Measurements from ENCODE around the gene PRRT1B.
A peak's percentile ranks its signal among the peaks of the same experiment; 100 is the strongest.

The PRRT1B gene

DNA sequence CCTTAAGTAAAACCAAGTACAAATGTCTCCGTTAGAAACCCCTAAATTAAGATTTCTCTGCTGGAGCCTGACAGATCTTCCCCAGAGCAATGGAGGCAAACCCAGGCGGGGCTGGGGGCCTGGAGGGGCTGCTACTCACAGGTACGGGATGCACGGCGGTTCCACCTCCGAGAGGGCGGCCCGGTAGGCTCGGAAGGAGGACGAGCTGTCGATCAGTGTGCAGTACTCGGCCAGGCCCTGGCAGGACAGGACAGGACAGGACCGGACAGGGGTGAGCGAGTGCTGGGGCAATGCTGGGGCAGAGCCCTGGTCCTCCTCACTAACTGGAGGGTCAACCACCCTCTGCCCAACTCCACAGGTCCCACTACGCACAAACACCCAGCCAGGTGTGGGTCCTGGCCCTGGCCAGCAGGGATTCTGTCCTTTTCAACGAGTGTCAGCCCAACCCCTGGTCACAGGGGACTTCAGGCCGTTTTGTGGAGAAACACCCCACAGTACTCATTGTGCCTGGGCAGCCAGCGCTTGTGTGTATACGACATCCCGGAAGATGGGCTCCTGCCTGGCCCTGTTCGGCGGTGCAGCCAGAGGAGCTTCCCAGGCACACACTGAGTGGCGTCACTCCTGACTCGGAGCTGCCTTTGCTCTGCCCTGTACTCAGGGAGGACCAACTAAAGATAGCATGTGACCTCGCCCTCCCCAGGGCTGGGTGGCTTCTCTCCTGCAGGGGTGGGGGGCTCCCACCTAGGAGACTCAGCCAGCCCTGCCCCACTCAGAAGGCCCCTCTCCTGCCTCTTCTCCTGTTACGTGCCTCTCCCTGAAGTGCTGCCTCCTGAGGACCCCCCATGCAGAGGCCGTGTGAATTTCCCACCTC, 37.4 kb downstream of the PRRT1B start:
- DNase-seq = no peak

DNA sequence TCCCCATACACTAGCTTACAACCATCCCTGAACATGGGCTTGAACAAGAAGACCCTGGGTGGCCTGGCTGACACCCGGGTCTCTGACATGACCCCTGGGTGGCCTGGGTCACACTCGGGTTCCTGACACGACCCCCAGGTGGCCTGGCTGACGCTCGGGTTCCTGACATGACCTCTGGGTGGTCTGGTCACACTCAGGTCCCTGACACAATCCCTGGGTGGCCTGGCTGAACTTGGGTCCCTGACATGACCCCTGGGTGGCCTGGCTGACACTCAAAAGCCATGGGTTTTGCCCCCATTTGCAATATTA, 38.0 kb downstream of the PRRT1B start:
- DNase-seq = no peak

DNA sequence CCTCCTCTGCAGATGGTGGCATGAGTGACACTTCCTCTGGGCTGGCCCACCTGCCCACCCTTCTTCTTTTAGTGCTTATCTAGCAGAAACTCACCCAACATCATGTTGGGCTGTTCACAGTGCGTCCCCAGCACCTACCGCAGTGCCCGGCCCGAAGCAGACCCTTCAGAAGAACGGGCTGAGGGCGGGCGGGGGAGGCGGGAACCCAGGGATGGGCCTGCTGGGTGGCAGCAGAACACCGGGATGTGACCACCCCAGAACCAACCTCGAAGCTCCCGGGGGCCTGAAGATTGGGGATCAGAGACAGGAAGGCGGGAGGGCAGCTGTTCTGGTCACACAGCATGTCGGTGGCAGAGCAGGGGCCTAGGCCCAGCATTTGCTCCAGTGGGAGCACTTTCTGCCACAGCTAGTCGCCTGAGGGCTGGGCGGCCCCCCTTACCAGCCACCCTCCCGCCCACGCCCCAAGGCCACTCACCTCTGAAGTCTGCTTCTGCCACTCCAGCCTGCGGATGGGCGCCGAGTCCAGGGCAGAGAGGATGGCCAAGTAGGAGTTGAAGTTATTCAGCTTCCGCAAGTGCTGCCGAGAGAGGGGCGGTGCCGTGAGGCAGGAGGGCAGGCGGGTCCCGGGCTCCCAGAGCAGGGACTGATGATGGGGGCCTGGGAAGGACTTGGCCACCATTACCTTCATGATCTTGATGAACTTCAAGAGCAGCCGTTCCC, 38.7 kb downstream of the PRRT1B start:
- no peak for DNase-seq

DNA sequence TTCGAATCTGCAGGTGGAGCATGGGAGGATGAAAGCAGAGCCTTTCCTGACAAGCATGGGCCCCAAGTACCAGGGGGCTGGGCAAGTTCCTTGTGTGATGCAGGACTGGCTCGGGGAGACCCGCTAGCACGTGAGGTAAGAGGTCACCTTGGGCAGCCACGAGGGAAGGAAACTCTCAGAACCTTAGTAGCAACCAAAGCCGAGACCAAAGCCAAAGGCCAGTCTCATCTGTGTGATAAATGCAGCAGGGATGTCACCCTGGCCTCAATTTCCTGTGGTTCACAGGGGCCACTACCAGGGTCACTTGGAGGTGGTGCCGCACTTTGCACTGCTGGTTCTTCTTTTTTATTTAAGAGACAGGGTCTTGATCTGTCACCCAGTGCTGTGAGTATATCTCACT, 39.5 kb downstream of the PRRT1B start:
- DNase-seq = no peak

DNA sequence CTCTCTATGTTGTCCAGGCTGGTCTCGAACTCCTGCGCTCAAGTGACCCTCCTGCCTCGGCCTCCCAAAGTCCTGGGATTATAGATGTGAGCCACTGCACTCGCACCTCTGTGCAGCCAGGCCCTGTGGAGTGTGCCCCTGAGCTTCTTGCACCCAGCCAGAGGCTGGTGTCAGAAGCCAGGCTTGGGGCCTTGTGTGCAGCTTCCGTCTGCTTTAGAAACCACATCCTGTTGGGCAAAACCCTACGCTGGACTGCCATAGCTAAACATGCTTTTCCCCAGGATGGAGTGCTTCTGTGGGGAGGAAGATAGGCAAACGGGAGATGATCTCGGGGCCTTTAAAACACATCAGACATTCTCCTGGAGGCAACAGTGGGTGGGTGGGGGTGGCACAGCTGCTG, 40.1 kb downstream of the PRRT1B start:
- DNase-seq = peak; percentile 38

DNA sequence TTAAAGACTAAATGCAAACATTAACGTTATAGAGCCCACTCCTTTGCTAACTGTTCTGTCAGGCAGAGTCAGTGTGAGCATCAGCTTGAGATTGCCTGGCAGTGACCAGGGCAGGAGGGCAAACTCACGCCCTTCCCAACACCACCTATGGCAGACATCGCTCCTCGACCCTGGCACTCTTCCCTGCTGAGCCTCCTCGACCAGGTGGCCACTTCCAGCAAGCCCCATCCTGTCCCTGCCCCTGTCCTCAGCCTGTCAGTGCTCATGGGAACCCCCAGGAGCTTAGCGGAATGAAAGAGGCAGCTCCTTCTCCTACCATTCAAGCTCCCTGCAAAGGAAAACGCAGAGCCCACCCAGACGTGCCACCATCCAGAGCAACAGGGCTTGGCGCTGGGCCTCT, 42.0 kb downstream of the PRRT1B start:
- DNase-seq = no peak

DNA sequence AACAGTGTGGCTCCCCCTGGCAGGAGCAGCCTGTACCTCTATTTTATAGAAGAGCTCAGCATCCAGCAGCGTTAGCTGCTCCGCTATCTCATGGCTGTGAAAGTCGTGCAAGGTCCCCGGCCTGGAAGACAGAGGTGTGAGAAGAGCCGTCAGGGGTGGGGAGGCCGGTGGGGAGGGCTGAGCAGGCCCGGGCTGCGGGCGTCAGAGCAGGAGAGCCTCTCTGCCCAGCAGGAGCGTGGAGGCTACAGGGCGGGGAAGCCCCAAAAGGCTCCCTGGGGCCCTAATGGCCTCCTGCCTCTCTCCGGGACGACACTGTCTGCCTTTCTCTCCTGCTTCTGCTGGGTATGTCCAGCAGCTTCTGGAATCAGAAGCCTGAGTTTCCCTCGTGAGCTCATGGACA, 42.6 kb downstream of the PRRT1B start:
- no peak for DNase-seq

DNA sequence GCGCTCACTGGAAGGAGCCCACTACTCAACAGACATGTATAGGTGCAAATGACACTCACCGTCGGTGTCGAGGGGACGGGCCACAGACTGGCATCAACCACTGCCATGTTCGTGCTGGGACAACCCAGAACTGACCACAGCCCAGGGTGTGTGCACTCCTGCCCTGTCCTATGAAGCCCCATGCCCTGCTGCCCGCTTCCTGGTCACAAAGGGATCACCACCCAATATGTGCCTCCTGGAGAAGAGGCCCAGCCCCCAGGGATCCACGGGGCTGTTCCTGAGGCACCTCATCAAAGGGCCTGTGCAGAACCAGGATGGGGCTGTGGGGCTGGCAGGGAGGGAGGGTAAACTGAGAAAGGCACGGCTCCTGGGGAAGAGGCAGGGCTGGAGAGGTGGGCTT, 43.1 kb downstream of the PRRT1B start:
- DNase-seq = no peak

DNA sequence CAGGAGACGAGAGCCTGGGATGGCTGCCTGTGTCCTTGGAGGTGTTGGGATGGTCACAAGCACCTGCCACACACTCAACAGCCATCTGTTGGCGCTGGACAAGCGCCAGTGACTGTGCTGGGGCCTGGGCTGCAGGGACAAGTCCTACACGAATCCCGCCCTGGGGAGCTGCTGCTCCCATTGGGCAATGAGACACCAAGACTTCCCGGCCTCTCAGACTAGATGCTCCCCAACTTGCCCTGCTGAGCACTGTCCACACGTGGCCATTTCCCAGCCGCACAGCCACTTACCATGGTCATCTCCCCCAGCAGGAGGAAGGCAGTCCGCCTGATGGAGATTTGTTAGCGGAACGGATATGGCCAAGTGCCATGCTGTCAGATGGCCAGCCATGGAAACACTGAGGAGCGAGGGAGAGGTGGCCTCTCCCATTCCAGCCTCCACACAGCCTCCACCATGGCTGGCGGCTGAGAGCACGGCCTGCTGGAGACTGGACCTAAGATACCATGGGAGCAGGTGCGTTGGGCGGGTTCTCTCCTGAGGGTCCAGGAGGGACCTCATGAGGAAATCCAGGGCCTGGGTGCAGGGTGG, 43.9 kb downstream of the PRRT1B start:
- no peak for DNase-seq

DNA sequence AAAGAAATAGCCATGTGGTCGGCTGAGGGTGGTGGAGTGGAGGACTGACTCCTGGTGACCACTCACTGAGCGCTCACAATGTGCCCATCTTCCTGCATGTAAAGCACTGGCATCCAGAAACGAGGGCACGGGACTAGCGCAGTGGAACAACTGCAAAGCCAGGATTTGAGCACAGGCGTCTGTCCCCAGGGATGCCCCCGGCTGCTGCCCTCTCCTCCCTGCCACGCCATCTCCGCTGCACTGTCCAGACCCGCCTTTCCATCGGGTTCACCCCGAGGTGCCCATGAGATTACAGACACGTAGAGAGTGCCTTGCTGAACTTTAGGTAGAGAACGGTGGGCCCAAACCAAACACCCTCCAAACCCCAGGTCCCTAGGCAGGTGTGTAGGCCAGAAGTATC, 44.7 kb downstream of the PRRT1B start:
- no peak for DNase-seq

DNA sequence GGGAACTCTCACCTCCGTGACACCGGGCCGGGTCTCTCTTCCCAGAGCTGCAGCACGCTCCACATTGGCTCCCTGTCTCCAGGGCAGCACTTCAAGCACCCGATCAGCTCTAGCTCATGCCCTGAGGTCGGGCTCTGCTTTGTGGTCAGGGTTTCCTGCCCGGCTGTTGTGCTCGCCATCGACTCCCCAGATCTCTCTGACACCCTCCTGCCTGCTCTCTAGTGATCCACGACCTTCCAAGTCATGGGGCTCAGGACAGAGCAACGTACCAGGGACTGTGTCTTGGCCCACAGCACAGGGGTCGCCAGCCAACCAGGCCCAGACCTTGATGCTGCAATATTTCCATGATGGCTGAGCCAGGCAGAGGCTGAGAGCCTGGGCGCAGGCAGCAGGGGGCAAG, 45.1 kb downstream of the PRRT1B start:
- no peak for DNase-seq

DNA sequence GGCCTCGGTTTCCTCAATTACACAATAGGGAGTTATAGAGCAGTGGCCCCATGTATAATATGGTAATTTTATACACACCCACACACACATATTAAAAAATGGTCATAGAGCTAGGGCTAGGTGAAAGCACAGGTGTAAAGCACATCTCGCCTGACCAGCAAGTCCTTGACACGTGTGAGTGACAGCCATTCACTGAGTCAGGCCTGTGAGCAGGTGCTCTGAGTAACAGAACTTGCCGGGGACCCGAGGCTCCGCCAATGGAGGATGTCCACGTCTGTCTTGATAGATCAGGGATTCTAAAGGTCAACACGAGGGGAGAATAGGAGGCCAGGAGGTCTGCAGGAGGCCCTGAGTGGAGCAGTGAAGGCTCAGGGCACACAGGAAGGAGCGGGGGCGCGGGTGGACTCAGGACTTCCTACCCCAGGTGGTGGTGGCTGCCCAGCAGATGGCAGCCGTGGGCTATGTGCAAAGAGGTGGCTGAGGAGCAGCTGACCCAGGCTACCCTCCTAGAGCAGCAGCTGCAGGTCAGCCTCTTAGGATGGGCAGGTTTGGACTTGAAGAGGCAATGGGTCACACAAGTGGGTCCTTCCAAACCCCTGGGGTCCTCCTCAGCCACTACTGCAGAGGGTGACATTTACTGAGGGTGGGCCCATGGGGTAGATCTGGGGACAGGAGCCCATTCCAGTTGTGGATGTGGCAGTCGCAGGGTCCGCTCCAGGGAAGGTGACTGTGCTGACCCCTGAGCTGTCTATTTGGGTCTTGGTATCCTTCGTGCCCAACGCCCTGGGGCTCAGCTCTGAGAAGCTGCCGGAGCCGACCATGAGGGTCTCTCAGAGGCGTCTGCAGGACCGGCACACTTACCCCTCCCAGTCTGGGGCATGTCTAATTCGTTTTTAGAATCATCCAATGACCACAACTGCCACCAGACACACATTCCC, 45.9 kb downstream of the PRRT1B start:
- DNase-seq = peak; percentile 82

DNA sequence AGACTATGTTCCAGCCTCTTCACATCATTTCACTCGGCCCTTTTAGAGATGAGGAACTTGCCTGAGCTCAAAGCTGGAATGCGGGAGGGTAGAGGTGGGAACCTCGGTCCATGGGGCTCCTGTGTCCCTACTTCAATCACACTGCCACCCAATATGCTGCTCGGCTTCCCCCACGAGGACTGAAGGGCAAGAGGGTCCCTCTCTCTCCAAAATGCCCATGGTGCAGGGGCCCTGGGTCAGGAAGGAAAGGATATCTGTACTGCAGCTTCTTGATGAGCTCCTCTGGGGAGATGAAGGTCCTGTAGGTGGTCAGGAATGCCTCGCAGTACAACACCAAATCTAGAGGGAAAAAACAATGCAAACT, 46.5 kb downstream of the PRRT1B start:
- DNase-seq = no peak

DNA sequence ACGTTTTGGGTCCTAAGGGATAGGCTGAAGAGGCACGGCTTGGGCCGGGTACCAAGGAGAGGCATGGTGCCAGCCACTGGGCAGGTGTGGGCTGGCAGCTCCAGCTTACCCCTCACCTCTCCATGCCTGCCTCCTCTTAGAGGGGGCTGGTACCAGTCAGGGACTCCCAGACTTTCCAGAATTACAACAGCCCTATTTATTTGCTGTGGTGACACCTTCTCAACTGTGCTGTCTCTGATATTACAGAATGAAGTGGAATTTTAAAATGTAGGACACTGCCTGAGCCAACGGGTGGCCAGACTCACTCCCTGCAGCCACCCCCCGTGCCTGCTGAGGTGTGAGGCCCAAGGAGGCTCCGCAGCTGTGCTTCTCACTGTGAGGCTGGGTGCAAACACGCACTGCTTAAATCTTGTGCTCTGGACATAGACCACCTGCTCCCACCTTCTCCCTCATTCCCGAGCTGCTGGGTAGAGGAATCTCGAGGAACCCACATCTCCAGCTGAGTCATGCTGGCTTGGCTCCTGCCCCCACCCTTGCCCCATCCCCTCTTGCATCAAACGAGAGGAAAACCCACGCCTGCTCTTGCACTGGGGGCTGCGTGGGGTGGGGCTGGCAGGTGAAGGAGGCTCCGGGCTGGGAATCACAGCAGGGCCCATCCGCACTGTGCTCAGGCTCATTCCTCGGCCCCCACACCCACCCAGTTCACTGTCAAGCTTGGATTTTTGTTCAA, 47.9 kb downstream of the PRRT1B start:
- no peak for DNase-seq

DNA sequence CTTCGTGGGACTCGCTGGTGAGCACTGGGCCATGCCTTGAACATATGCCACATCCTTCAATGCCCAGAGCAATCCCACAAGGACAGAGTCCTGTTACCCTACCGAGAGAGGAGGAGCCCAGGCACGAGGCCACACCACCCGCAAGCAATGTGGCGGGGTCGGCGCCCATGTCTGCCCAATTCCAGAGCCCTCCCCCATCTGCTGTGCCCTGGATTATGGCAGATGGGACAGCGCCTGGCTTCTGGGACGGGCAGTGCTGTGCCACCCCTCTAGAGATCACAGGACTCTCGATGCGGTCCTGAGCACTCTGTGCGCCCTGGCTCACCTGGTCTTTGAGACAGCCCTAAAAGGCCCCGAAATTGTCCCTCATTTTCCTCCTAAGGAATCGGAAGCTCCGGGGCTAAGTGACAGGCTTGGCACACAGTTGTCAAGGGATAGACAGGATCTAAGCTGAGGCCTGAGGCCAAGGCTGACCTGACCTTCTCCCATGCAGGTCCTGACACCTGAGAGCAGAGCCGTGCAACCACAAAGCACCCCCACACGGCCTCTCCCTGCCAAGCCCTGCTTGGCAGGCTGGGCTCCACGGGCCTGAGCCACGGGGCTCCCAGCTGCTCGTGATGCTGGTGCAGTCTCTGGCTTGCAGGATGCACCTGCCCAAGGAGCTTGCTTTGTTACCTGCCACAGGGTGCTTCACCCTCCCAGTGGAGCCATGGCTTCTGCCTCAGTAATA, 48.8 kb downstream of the PRRT1B start:
- DNase-seq = no peak

DNA sequence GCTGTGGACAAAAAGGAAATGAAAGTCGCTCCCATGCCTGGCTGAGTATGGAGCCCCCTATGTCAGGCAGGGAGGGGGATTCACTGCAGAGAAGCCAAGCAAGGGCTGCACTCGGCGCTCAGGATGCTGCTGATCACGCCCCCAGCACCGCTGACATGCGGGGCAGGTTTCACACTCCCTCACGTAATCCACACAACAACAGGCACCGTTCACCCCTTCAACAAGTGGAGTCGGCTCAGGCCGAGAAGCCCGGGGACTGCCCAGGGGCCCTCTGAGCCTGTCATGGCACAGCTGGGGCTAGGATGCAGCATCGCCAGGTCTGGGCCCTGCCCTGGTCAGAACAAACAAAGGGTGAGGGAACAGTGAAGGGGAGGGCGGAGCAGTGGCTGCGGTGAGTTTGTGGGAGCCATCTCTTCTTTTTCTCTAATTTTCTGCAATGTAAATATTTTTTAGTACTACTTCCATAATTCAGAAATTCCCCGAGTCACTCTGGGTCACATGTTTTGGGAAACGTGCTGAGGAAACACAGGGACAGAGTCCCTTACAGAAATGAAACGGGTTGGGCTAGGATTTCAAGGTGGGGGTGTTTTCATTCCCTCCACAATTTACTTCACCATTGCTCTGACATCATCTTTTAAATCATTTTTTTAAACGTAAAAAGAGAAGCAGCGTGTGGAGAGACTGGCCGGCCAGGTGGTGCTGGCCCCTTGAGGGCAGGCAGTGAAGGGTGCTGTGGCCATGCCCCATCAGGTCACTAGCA, 49.8 kb downstream of the PRRT1B start:
- no peak for DNase-seq

DNA sequence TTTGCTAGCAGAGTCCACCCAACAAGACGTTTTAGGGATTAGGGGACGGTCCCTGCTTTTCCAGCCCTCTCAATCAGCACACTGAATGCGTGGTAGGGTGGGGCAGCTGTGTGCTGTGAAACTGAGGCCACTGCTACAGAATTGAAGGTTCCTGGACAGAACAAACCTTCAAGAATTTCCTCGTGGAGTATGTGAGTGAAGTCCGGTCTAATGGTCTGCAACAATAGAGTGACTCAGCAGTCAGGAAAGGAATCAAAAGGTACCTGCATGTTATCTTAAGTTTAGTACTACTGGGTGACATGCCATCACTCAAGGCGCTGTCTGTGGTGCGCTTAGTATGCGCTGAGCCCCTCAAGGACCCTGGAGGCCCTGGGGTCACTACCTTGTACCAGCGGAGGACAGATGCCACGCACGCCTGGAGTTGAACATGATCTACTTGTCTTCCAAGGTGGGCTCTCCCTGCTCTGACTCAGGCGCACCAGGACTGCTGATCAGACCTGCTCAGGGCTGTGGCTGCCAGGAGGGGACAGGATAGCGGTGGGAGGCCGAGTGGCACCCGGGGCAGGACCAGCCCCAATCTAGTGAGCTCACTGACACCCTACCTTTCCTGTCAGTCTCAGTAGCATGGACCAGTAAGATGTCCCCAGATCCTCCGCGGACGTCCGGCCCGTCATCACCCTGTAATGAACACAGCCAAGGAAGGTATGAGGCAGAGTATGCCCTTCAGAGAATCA, 50.5 kb downstream of the PRRT1B start:
- no peak for DNase-seq

DNA sequence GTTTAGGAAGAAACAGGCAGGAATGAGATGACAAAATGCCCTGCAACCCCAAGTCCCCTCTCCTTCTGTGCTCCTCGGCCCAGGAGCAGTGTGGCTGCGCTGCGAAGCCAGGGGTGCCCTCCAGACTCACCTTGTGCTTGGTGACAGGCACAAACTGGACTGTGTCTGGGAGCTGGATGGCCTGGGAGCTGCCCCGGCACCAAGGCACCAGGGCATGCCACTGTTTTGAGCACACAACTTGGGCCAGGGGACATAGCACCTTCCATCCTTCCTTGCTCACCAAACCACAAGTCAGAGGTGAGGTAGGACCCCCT, 51.1 kb downstream of the PRRT1B start:
- DNase-seq = no peak

DNA sequence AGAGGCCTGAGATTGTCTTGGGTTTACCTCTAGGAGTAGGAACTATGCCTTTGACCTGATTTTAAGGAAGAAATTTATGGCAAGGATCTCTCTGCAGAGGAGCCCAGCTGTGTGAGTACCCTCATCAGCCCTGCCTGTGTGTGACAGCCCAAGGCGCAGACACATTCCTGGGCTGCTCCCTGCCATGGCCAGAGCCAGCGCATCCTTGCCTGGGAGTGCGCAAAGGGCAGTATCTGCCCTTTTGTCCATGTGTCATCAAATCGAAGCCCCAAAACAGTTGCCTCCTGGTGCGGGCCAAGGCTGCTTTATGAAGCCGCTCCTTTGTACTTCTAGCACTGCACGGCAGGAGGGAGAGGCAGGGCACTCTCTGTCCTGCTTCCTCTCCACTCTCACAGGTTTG, 51.9 kb downstream of the PRRT1B start:
- DNase-seq = no peak

DNA sequence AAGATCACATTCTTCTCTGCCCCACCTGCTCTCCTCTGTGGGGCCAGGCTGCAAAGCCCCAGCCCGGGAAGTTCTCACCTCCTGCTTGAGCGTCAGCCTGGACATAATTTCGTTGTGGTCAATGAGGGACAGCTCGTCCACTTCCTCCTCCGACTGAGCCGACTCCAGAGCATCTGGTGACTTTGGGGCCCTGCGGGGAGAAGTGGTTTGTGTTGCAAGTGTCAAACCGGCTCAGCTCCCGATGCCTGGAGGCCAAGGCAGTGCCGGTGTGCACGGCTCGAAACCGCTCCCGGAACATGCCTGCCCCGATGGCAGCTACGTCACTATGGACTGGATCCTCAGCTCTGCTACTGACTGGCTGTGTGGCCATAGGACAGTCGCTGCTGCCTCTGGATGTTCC, 52.8 kb downstream of the PRRT1B start:
- no peak for DNase-seq

All from stimulated activated CD4-positive, alpha-beta T cell treated with anti-CD3 and anti-CD28 coated beads, Interleukin-4, amount 100 ng/mL, for 24 hours (primary cell).